Astrocyte (in vitro differentiated cells and primary cell): ENCODE data around the gene TBL1XR1. TPM values are rescaled to one million over a fixed set of nuclear protein-coding genes. Genes with fewer than 3 reads are reported as not detected.

Experiments used
- DNase-seq: peaks from one replicate; pipeline ENCODE4 v3.0.0-alpha.2; 2010; ENCODE audit warnings: low read depth
- FAIRE-seq: peaks from 2 replicates; lab custom pipeline; 2011; peaks lifted over from hg19 to GRCh38; lab: Jason Lieb, UNC
- H2AFZ ChIP-seq: 2 replicates; pipeline ENCODE4 v1.6.0; 2012; ENCODE audit warnings: low read depth, low read length, inconsistent platforms
- H3K27ac ChIP-seq: 2 replicates; pipeline ENCODE4 v1.5.1; 2011; ENCODE audit warnings: low read depth, low read length, inconsistent platforms
- H3K27me3 ChIP-seq: 2 replicates; pipeline ENCODE4 v1.6.0; 2011; ENCODE audit warnings: low read length, inconsistent platforms; ENCODE audit not compliant: insufficient read depth
- H3K36me3 ChIP-seq: 2 replicates; pipeline ENCODE4 v1.5.1; 2011; ENCODE audit warnings: low read length, inconsistent platforms; ENCODE audit not compliant: insufficient read depth
- H3K4me1 ChIP-seq: 2 replicates; pipeline ENCODE4 v1.5.1; 2011; ENCODE audit warnings: low read length, inconsistent platforms; ENCODE audit not compliant: insufficient read depth
- H3K4me2 ChIP-seq: 2 replicates; pipeline ENCODE4 v1.6.0; 2012; ENCODE audit warnings: low read length, inconsistent platforms
- H3K4me3 ChIP-seq: 2 replicates; pipeline ENCODE4 v1.5.1; 2011; ENCODE audit warnings: low read depth, mild to moderate bottlenecking, low read length, inconsistent platforms; ENCODE audit not compliant: insufficient read depth
- H3K79me2 ChIP-seq: 2 replicates; pipeline ENCODE4 v1.6.0; 2012; ENCODE audit warnings: mild to moderate bottlenecking, low read length, inconsistent platforms; ENCODE audit not compliant: insufficient read depth
- H3K9ac ChIP-seq: 2 replicates; pipeline ENCODE4 v1.6.0; 2012; ENCODE audit warnings: mild to moderate bottlenecking, low read length, inconsistent platforms
- H3K9me3 ChIP-seq: 2 replicates; pipeline ENCODE4 v1.5.1; 2012; ENCODE audit warnings: low read depth, mild to moderate bottlenecking, low read length, inconsistent platforms; ENCODE audit not compliant: insufficient read depth
- H4K20me1 ChIP-seq: 2 replicates; pipeline ENCODE4 v1.6.0; 2012; ENCODE audit warnings: low read length, inconsistent platforms; ENCODE audit not compliant: insufficient read depth
- H3K27ac Mint-ChIP-seq: one replicate; pipeline ENCODE4 v1.8.0; 2021; ENCODE audit warnings: mild to moderate bottlenecking, mixed read lengths; ENCODE audit not compliant: unreplicated experiment
- H3K27me3 Mint-ChIP-seq: one replicate; pipeline ENCODE4 v1.8.0; 2021; ENCODE audit warnings: low read depth, mixed read lengths; ENCODE audit not compliant: unreplicated experiment
- H3K36me3 Mint-ChIP-seq: one replicate; pipeline ENCODE4 v1.8.0; 2021; ENCODE audit warnings: low read depth, mixed read lengths; ENCODE audit not compliant: unreplicated experiment
- H3K4me1 Mint-ChIP-seq: one replicate; pipeline ENCODE4 v1.8.0; 2021; ENCODE audit warnings: low read depth, mixed read lengths; ENCODE audit not compliant: unreplicated experiment
- H3K4me3 Mint-ChIP-seq: one replicate; pipeline ENCODE4 v1.8.0; 2021; ENCODE audit warnings: mild to moderate bottlenecking, moderate library complexity, mixed read lengths; ENCODE audit not compliant: unreplicated experiment
- H3K9me3 Mint-ChIP-seq: one replicate; pipeline ENCODE4 v1.8.0; 2021; ENCODE audit warnings: mild to moderate bottlenecking, mixed read lengths; ENCODE audit not compliant: unreplicated experiment
- EZH2 ChIP-seq: IDR thresholded peaks from 2 replicates; pipeline ENCODE4 v1.6.1; 2012; ENCODE audit warnings: mild to moderate bottlenecking, low read length, inconsistent platforms; ENCODE audit not compliant: insufficient read depth
- total RNA-seq: library from RNA; stranded (reverse); gene quantifications from 2 replicates; pipeline ENCODE4 v1.2.1, GENCODE V29; 2021
- TF ChIP-seq, protein P1 (sequence below): IDR thresholded peaks from 2 replicates; pipeline ENCODE4 v1.5.1; 2011; ENCODE audit warnings: low read depth, mild to moderate bottlenecking, inconsistent platforms, low read length, moderate library complexity; ENCODE audit not compliant: insufficient read depth

The TBL1XR1 gene
- total RNA-seq, 1 donor from 2014 or later, result 140 TPM

DNA sequence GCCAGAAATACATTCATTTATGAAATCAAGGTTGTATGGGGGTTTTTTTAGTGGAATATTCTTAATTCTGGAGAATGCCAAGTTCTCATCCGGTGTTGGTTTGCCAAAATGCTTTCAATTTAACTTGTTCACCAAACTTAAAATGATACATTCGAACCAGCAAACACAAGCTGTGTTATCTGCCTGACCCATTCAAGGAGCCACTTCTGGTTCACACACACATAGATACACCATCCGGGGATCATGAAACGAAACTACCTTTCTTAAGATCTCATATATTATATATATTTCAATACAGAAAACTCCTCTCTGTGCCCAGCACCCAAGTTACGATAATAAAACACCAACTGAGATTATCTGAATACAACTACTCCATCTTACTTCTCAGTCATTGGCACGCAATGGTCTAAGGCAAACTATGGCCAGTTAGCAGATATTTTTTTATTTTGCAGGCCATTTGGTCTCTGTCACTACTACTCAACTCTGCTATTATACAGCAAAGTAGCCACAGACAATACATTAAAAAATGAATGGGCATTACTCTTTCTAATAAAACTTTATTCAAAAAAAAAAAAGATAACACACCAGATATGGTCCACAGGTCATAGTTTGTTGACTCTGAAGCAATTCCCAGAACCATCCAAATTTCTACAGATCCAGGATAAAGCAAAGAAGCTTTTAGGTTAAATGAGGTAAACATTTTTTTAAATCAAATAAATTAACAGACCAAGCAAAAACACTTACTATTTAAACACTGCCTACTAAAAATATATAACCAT lies 89.6 kb downstream of the TBL1XR1 start:
- no peak overlapping the region for H3K9ac ChIP-seq
- no peak for DNase-seq
- H3K36me3 ChIP-seq, result no peaks in the 10 kb centered on the region
- no peak overlapping the region for H3K27ac ChIP-seq
- no peak overlapping the region for H3K4me2 ChIP-seq
- Mint-ChIP-seq H3K9me3 (no peaks in the 10 kb centered on the region), H3K27ac (peak overlapping the region; percentile 36), H3K27me3 (no peaks in the 10 kb centered on the region), H3K36me3 (no peaks in the 10 kb centered on the region), H3K4me1 (peaks cover 43% of the 10 kb centered on the region), H3K4me3 (no peak overlapping the region)
- H3K4me1 ChIP-seq, result peaks cover 5% of the 10 kb centered on the region
- TF ChIP-seq, protein P1, sequence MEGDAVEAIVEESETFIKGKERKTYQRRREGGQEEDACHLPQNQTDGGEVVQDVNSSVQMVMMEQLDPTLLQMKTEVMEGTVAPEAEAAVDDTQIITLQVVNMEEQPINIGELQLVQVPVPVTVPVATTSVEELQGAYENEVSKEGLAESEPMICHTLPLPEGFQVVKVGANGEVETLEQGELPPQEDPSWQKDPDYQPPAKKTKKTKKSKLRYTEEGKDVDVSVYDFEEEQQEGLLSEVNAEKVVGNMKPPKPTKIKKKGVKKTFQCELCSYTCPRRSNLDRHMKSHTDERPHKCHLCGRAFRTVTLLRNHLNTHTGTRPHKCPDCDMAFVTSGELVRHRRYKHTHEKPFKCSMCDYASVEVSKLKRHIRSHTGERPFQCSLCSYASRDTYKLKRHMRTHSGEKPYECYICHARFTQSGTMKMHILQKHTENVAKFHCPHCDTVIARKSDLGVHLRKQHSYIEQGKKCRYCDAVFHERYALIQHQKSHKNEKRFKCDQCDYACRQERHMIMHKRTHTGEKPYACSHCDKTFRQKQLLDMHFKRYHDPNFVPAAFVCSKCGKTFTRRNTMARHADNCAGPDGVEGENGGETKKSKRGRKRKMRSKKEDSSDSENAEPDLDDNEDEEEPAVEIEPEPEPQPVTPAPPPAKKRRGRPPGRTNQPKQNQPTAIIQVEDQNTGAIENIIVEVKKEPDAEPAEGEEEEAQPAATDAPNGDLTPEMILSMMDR, result no peak
- no peak for TF ChIP-seq EZH2
- no peak overlapping the region for H2AFZ ChIP-seq
- H3K27me3 ChIP-seq, result no peaks in the 10 kb centered on the region
- H3K79me2 ChIP-seq, result peaks cover 98% of the 10 kb centered on the region
- no peaks in the 10 kb centered on the region for H3K9me3 ChIP-seq
- no peak for FAIRE-seq
- H3K4me3 ChIP-seq, result no peak overlapping the region
- peaks cover 89% of the 10 kb centered on the region for H4K20me1 ChIP-seq

DNA sequence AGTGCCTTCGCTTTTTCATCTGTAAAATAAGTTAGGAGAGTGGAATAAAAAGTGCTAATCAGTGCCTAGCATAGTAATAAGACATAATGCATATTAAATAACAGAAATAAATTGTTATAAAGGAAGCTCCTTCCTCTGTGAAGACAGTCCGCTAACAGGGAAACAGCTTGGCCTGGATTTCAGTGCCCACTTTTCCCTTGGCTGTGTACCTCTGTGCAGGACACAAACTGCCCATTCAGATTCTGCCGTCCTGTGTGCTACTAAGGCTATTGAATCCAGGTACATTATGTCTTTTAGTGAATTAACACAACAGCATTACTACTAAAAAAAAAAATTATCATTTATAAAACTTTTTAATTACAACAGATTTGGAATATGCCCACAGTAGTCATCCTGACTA lies 90.7 kb downstream of the TBL1XR1 start:
- Histone ChIP-seq H3K27me3 (no peaks in the 10 kb centered on the region), H3K4me1 (peaks cover 7% of the 10 kb centered on the region), H4K20me1 (peaks cover 91% of the 10 kb centered on the region), H2AFZ (no peak overlapping the region), H3K36me3 (no peaks in the 10 kb centered on the region), H3K4me3 (no peak overlapping the region), H3K9ac (no peak overlapping the region), H3K79me2 (peaks cover 99% of the 10 kb centered on the region), H3K27ac (no peak overlapping the region), H3K4me2 (no peak overlapping the region), H3K9me3 (no peaks in the 10 kb centered on the region)
- FAIRE-seq, result no peak
- no peak for DNase-seq
- Mint-ChIP-seq H3K4me1 (peaks cover 51% of the 10 kb centered on the region), H3K36me3 (no peaks in the 10 kb centered on the region), H3K4me3 (no peak overlapping the region), H3K27ac (no peak overlapping the region), H3K9me3 (no peaks in the 10 kb centered on the region), H3K27me3 (no peaks in the 10 kb centered on the region)
- TF ChIP-seq, protein P1, result no peak
- no peak for TF ChIP-seq EZH2

DNA sequence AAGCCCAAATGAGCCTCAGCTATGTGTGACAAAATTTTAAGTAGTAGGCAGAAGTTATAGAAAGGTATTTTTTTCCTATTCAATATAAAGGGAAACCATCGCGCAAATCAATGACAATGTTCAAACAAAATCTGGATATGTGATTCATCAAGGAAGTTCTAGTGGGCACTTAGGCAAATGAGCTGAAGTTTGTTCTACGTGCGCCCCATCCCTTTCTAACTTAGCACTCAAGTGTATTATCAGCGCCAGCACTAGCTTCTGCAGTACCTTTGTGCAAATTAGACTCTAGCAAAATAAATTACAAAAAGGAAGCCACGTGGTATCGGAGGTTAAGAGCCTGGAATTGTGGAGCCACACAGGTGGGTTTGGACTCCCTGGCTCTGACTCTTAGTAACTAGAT lies 91.1 kb downstream of the TBL1XR1 start:
- H3K27ac Mint-ChIP-seq, result no peak overlapping the region

More for the DNA sequence above, 91.1 kb downstream of the TBL1XR1 start:
- Histone ChIP-seq H2AFZ (no peak overlapping the region), H3K79me2 (peaks cover 99% of the 10 kb centered on the region), H3K4me3 (no peak overlapping the region), H4K20me1 (peaks cover 91% of the 10 kb centered on the region), H3K4me1 (peaks cover 7% of the 10 kb centered on the region), H3K36me3 (no peaks in the 10 kb centered on the region), H3K9ac (no peak overlapping the region), H3K9me3 (no peaks in the 10 kb centered on the region), H3K4me2 (no peak overlapping the region), H3K27me3 (no peaks in the 10 kb centered on the region), H3K27ac (no peak overlapping the region)
- TF ChIP-seq, protein P1, result no peak
- no peak for TF ChIP-seq EZH2
- Mint-ChIP-seq H3K4me1 (peaks cover 55% of the 10 kb centered on the region), H3K36me3 (no peaks in the 10 kb centered on the region), H3K27me3 (no peaks in the 10 kb centered on the region), H3K4me3 (no peak overlapping the region), H3K9me3 (no peaks in the 10 kb centered on the region)
- no peak for DNase-seq
- FAIRE-seq, result no peak
